M059J (cell line): ENCODE results near the gene PCSK1N. TPM values are rescaled to one million over a fixed set of nuclear protein-coding genes. Genes with fewer than 3 reads are reported as not detected.
"Not testable (repeated sequence)": the region's sequence is repeated elsewhere in the genome, so short reads cannot be mapped to it uniquely, and the experiment has no call there.

Experiments
- DNase-seq: peaks from one replicate; pipeline ENCODE4 v3.0.0-alpha.2; 2012; ENCODE audit warnings: low read depth
- total RNA-seq: library from RNA; depleted of rRNA; stranded (reverse); fragments of >200 nt; shearing (Covaris generic); gene quantifications from 2 replicates; pipeline ENCODE4 v1.2.3, GENCODE V29; 2014

Gene PCSK1N
- total RNA-seq, 1 experiment from 2014 or later: 9.0 TPM

- no peak for DNase-seq
Measured at GRCh38 chrX:48823053-48823452, 12.4 kb downstream of the PCSK1N start.

GRCh38 chrX:48819394-48819793 is 16.0 kb downstream of the PCSK1N start:
- not testable (repeated sequence) for DNase-seq

- DNase-seq: no peak
Measured at GRCh38 chrX:48818866-48819265, 16.5 kb downstream of the PCSK1N start.

- DNase-seq: no peak
Measured at GRCh38 chrX:48818098-48818497, 17.3 kb downstream of the PCSK1N start.

GRCh38 chrX:48816014-48816810 is 19.2 kb downstream of the PCSK1N start:
- DNase-seq: no peak

- no peak for DNase-seq
Measured at GRCh38 chrX:48815266-48815665, 20.1 kb downstream of the PCSK1N start.

- DNase-seq: no peak
Measured at GRCh38 chrX:48814722-48815121, 20.7 kb downstream of the PCSK1N start.

- no peak for DNase-seq
Measured at GRCh38 chrX:48813644-48814043, 21.8 kb downstream of the PCSK1N start.

- no peak for DNase-seq
Measured at GRCh38 chrX:48806081-48806480, 29.3 kb downstream of the PCSK1N start.

- DNase-seq: no peak
Measured at GRCh38 chrX:48802905-48803200, 32.6 kb downstream of the PCSK1N start.

GRCh38 chrX:48802089-48802904 is 33.1 kb downstream of the PCSK1N start:
- DNase-seq: peak; percentile 91

GRCh38 chrX:48801280-48802088 is 33.9 kb downstream of the PCSK1N start, which contains the start of gene HDAC6:
Gene HDAC6 (plus strand): TSS chrX:48802067. CDS start chrX:48802693, 626 bp downstream.
- DNase-seq: peak; percentile 99

GRCh38 chrX:48800574-48801279 is 34.7 kb downstream of the PCSK1N start:
- no peak for DNase-seq

- DNase-seq: no peak
Measured at GRCh38 chrX:48798318-48798717, 37.1 kb downstream of the PCSK1N start.

GRCh38 chrX:48794911-48795515 is 40.4 kb downstream of the PCSK1N start:
- peak; percentile 80 for DNase-seq

GRCh38 chrX:48794340-48794910 is 41.0 kb downstream of the PCSK1N start:
- no peak for DNase-seq

- DNase-seq: no peak
Measured at GRCh38 chrX:48793935-48794334, 41.5 kb downstream of the PCSK1N start.

GRCh38 chrX:48792219-48792618 is 43.2 kb downstream of the PCSK1N start:
- no peak for DNase-seq

- no peak for DNase-seq
Measured at GRCh38 chrX:48791063-48791820, 44.2 kb downstream of the PCSK1N start.

GRCh38 chrX:48790477-48790876 is 44.9 kb downstream of the PCSK1N start:
- DNase-seq: no peak
